ENCODE measurements around the gene POGLUT2. TPM values are rescaled to one million over a fixed set of nuclear protein-coding genes. Genes with fewer than 3 reads are reported as not detected.

Gene POGLUT2
- total and polyA plus RNA-seq, 11 donors, result 1.4 to 6.7 (median 2.6) TPM

- no peaks in the 10 kb centered on the region for H3K9me3 ChIP-seq
- ATAC-seq (no peak), DNase-seq (no peak)
- TF ChIP-seq CTCF (IDR thresholded peaks at IDR 0.05), result no peak
- TF ChIP-seq POLR2A (IDR thresholded peaks at IDR 0.05), result no peak
- no peak overlapping the region for H3K27ac ChIP-seq
- H3K36me3 ChIP-seq, result peaks cover 0 to 25% (median 8%) of the 10 kb centered on the region in 9 donors
- no peaks in the 10 kb centered on the region for H3K27me3 ChIP-seq
- H3K4me3 ChIP-seq, result no peak overlapping the region
- WGBS, 4 donors, result 88 to 96% (median 91%) methylated on average over 2 of the region's 2 CpGs
- peaks cover 0 to 23% (median 7%) of the 10 kb centered on the region in 12 donors for H3K4me1 ChIP-seq
- intact Hi-C loops (cut with DNase I), result loop anchor here in 2 of 10 donors (5.0 to 10.0 kb wide), 2 partner anchors 173 to 186 kb away; partner anchors contain the start of gene TPP2 (in 1 of the 2)
Observed at GRCh38 chr13:102770435-102770834, 28.3 kb downstream of the POGLUT2 start.

GRCh38 chr13:102769679-102770078 lies 29.1 kb downstream of the POGLUT2 start:
- Histone ChIP-seq H3K27me3 (no peaks in the 10 kb centered on the region), H3K4me1 (peaks cover 0 to 23% (median 7%) of the 10 kb centered on the region in 12 donors), H3K36me3 (peaks cover 0 to 28% (median 8%) of the 10 kb centered on the region in 9 donors), H3K9me3 (no peaks in the 10 kb centered on the region), H3K4me3 (no peak overlapping the region), H3K27ac (no peak overlapping the region)
- ATAC-seq, result no peak
- intact Hi-C loops (cut with DNase I), result loop anchor here in 2 of 10 donors (5.0 to 10.0 kb wide), 2 partner anchors 172 to 185 kb away; partner anchors contain the start of gene TPP2 (in 1 of the 2)
- DNase-seq, result no peak
- TF ChIP-seq POLR2A (IDR thresholded peaks at IDR 0.05), result no peak
- TF ChIP-seq CTCF (IDR thresholded peaks at IDR 0.05), result no peak
- WGBS, 4 donors, result 76 to 83% (median 82%) methylated on average over 4 of the region's 4 CpGs

- Histone ChIP-seq H3K27ac (no peak overlapping the region), H3K36me3 (peaks cover 0 to 28% (median 8%) of the 10 kb centered on the region in 9 donors), H3K27me3 (no peaks in the 10 kb centered on the region), H3K4me1 (peaks cover 0 to 18% (median 6%) of the 10 kb centered on the region in 12 donors), H3K4me3 (no peak overlapping the region), H3K9me3 (no peaks in the 10 kb centered on the region)
- TF ChIP-seq CTCF (IDR thresholded peaks at IDR 0.05) (no peak), POLR2A (IDR thresholded peaks at IDR 0.05) (no peak)
- 65 to 78% (median 71%) methylated on average over 2 of the region's 2 CpGs for WGBS, 4 donors
- no peak for DNase-seq
- no peak for ATAC-seq
- intact Hi-C loops (cut with DNase I), result no loop called here
Observed at GRCh38 chr13:102768909-102769308, 29.9 kb downstream of the POGLUT2 start.

GRCh38 chr13:102763741-102764140 lies 35.0 kb downstream of the POGLUT2 start:
- ATAC-seq, result no peak
- H3K27ac ChIP-seq, result no peak overlapping the region
- 83 to 94% (median 88%) methylated on average over 1 of the region's 1 CpG for WGBS, 4 donors

More at GRCh38 chr13:102763741-102764140, 35.0 kb downstream of the POGLUT2 start:
- Histone ChIP-seq H3K36me3 (peaks cover 0 to 28% (median 8%) of the 10 kb centered on the region in 9 donors), H3K27me3 (no peaks in the 10 kb centered on the region), H3K9me3 (no peaks in the 10 kb centered on the region), H3K4me1 (no peaks in the 10 kb centered on the region), H3K4me3 (no peak overlapping the region)
- intact Hi-C loops (cut with DNase I), result no loop called here
- no peak for DNase-seq
- TF ChIP-seq CTCF (IDR thresholded peaks at IDR 0.05) (no peak), POLR2A (IDR thresholded peaks at IDR 0.05) (no peak)
